HT-29 (cell line): ENCODE results near the gene WDR86. TPM values are rescaled to one million over a fixed set of nuclear protein-coding genes. Genes with fewer than 3 reads are reported as not detected.

Source experiments
- DNase-seq: peaks from one replicate; pipeline ENCODE4 v3.0.0-alpha.2; 2015; ENCODE audit warnings: low spot score
- total RNA-seq: library from RNA; depleted of rRNA; stranded (reverse); fragments of >200 nt; shearing (Covaris generic); gene quantifications from 2 replicates; pipeline ENCODE4 v1.2.3, GENCODE V29; 2014; rRNA removed

The WDR86 gene, protein sequence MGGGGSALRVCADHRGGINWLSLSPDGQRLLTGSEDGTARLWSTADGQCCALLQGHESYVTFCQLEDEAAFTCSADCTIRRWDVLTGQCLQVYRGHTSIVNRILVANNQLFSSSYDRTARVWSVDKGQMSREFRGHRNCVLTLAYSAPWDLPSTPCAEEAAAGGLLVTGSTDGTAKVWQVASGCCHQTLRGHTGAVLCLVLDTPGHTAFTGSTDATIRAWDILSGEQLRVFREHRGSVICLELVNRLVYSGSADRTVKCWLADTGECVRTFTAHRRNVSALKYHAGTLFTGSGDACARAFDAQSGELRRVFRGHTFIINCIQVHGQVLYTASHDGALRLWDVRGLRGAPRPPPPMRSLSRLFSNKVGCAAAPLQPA
- total RNA-seq: 1.8 and 2.0 TPM in 2 replicates

DNA sequence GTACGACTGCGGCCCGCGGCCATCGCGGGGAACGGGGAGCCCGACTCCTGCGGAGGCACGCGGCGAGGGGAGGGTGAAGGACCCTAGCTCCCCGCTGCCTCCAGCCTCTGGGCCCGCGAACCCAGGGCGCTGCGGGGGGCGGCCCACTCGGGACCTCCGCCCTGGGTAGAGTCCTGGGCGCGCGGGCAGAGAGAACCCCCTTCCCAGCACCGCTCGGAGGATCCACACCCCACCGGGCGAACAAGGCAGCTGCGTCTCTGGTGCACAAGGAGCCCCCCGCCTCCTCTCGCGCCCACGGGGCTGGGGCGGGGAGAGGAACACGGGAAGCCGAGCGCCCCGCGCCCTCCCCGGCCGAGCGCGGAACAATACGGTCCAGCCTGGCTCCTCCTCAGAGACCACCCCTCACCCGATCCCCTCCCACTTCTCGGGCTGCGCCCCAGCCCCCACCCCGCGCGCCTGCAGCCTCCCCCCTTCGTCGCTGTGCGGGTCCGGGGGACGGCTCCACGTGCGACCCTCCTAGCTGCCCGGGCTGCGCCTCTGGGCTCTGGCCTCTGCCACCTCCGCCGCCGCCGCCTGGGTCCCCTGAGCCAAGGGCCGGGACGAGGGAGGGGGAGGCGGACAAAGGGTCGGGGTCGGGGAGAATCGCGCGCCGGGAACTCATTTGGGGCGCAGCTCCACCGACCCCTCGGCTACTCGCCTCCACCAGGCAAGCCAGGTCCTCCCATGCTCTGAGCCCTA, at the start of gene WDR86:
Gene WDR86 (minus strand): TSS at position 372 of the 738 bp plus-strand sequence. CDS start 449 bp downstream, outside the sequence.
- no peak for DNase-seq

DNA sequence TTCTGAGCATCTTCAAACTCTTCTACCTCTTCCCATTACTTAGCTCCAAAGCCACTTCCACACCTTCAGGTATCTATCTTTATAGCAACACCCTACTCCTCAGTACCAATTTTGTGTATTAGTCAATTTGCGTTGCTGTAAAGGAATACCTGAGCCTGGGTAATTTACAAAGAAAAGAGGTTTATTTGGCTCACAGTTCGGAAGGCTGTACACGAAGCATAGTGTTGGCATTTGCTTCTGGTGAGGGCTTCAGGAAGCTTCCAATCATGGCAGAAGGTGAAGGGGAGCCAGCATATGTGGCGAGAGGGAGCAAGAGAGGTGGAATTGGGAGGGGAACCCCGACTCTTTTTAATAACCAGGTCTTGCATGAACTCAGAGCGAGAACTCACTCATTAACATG, 47.7 kb upstream of the WDR86 start:
- DNase-seq: no peak

DNA sequence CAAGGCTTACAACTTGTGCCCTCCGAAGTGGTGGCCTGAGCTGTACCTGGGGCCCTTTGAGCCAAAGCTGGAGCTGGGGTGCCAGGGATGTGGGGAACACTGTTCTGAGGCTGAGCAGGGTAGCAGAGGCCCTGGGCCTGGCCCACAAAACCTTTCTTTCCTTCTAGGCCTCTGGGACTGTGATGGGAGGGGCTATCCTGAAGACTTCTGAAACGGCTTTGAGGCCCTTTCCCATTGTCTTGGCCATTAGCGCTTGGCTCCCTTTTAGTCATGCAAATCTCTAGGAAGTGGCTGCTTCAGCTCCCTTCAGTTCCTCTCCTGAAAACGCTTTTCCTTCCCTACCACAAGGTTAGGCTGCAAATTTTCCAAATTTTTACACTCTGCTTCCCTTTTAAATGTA, 46.9 kb upstream of the WDR86 start:
- no peak for DNase-seq

DNA sequence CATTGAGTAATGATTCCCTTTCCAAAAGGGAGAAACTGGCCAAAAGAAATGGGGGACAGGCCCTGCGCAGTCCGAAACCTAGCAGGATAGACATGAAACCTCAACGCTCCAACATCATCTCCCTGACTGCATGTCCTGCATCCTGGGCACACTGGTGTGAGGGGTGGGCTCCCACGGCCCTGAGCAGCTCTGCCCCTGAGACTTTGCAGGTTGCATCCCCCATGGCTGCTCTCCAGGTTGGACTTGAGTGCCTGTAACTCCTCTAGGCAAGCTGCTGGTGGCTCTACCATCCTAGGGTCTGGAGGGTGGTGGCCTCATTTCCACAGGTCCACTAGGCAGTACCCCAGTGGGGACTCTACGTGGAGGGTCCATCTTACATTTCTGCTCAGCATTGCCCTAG, 46.4 kb upstream of the WDR86 start:
- DNase-seq: no peak

DNA sequence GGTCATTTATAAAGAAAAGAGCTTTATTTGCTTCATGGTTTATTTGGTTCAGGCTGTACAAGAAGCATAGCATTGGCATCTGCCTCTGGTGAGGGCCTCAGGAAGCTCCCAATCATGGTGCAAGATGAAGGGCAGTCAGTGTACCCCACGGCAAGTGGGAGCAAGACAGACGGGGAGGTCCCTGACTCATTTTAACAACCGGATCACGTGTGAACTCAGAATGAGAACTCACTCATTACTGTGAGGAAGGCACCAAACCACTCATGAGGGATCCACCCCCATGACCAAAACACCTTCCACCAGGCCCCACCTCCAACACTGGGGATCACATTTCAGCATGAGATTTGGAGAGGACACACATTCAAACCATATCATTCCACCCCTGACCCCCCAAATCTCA, 45.9 kb upstream of the WDR86 start:
- no peak for DNase-seq

DNA sequence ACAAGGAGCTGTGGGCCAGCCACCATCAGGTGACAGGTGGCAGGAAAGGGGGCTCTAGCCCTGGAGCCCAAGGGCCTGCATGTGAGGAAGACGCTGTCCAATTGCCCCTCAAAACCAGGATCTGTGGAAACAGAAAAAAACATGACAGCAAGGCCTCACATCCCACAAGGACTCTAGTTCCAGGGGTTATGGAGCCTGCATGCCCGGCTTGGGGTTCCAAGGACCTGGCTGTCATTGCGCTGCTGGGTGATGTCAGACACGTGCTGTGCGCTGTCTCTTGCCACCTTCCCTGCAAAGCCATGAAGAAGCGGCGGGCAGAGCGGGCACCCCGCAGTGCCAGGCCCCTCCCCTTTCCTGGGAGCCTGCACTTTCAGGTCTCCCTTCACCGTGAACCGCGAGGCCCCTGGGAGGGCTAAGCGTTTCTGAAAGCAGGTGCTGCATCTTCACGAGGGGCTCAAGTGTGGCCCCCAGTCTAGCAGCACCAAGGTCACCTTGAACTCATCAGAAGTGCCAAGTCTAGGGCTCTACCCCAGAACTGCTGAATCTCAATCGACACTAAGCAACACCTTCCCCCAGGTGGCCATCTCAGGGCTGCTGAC, 45.2 kb upstream of the WDR86 start:
- no peak for DNase-seq

DNA sequence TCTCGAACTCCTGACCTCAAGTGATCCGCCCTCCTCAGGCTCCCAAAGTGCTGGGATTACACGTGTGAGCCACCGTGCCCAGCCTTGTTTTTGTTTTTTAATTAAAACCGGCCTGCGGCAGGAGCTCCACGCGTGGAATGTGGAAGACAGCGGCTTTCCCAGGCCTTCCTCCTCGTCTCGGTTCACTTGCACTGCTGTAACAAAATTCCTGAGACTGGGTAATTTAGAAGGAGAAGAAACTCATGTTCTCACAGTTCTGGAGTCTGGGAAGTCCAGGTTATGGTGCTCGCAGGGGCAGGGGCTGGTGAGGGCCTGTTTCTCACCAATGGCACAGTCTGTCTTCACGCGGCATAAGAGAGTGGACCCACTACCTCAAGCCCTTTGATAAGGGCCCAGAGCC, 44.5 kb upstream of the WDR86 start:
- DNase-seq: no peak

DNA sequence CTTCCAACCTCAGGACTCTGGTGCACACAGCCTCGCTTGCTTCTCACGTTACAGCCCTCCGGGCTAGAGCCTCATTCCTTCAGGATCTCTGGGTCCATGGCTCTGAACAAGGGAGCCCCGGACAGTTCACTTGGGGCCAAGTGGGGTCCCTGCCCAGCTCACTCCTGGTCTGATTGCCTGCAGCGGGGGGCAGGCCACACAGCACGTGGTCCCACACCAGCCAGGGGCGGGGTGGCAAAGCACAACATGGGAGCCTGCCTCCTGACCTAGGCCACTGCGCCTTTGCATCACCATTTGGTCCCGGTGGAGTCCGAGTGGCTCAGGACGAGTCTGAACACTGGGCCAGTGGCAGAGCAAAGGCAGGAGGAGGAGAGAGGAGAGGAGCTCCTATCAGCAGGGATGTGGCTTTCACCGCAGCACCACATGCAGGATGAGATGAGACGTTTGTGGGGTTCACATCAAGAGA, 43.5 kb upstream of the WDR86 start:
- no peak for DNase-seq

DNA sequence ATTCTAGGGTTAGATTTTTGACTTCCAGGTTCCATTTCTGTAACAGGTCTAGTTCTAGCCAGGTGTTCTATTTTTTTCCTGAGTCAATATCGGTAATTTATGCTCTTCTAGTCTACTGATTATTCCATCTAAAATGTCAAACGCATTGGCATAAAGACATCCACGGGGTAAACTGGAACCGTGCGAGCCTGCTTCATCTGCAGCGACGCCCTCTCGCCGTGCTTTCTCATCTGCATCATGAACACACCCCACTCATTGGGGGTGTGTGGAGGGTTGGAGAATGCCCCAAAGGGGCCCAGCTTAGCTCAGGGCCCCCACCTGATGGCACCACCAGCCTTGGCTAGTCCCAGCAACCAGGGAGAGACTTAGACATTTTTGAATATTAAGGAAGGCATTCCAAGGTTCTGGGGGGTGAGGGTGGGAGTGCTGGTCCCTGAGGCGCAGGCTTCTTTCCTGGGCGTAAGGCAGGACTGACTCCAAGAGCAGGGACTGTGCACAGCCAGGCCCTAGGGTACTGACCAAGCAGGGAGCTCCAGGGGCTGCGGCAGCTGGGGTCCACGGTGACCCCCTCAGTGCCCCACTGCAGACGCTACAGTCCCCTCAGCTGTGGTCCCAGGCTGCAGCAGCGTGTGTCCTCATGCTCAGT, 43.0 kb upstream of the WDR86 start:
- no peak for DNase-seq

DNA sequence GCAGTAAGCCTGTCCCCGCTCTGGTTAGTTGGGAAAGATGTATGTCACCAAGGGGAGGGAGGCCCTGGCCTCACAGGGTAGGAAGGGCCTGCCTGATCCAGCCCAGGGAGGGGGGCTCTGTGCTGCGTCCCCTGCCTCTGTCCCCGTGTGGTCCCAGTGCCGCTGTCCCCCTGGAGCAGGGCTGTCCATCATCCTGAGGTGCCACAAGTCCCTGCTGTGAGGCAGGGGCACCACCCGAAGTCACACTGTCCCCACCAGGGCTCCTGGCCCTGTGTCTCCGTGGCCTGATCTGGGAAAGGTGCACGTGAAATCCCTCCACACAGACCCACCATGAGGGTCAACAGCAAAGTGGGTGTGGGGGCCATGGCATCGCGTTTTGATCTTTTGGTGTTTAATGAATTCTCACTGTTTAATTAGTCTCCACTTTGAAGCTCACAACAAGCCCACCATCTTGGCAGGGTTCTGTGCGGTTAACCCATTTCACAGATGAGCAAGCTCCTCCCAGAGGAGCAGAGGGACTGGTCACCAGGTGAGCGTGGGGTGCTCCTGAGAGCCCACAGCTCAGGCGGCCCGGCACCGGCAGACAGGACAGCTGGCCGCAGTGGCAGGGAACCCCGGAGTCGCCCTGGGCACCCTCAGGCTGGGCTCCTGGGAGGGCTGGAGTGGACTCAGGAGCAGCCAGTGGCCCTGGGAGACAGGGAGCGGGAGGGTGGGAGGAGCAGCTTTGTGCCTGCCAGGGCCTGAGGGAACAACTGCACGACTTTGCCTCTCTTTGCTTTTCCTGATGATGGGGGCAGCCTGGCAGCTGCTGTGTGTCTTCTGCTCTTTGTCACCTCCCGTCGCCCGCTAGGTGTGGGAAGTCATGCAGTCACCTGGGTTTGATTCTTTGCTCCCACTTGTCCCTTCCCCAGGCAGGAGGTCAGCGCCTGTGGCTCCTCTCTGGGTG, 42.1 kb upstream of the WDR86 start:
- no peak for DNase-seq

DNA sequence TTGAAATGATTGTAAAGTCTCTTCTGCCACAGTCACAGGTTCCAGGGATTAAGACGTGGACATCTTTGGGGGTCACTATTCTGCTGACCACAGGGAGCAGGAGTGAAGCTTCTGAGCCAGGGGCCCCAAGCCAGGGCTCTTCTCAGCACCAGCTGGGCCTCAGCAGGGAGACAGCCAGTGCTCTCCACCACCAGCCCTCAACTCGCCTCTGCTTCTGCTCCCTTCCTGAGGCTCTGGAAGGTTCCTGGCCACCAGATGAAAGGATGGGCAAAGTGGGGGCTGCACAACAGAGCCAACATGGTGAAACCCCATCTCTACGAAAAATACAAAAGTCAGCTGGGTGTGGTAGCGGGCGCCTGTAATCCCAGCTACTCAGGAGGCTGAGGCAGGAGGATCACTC, 41.3 kb upstream of the WDR86 start:
- no peak for DNase-seq

DNA sequence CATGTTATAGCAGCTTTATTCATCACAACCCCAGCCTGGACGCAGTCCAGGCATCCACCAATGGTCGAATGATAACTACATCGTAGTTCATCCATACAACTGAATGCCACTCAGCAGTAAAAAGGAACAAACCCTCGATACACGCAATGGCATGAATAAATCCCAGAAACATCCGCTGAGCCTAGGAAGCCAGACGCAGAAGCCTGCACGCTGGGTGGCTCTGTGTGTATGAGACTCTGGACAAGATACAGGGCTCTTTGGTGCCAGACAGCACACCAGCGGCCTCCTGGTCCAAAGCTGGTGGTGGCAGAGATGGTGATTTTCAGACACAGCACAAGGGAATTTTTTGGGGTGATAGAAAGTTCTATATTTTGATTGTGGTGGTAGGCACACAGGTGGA, 40.2 kb upstream of the WDR86 start:
- DNase-seq: no peak

DNA sequence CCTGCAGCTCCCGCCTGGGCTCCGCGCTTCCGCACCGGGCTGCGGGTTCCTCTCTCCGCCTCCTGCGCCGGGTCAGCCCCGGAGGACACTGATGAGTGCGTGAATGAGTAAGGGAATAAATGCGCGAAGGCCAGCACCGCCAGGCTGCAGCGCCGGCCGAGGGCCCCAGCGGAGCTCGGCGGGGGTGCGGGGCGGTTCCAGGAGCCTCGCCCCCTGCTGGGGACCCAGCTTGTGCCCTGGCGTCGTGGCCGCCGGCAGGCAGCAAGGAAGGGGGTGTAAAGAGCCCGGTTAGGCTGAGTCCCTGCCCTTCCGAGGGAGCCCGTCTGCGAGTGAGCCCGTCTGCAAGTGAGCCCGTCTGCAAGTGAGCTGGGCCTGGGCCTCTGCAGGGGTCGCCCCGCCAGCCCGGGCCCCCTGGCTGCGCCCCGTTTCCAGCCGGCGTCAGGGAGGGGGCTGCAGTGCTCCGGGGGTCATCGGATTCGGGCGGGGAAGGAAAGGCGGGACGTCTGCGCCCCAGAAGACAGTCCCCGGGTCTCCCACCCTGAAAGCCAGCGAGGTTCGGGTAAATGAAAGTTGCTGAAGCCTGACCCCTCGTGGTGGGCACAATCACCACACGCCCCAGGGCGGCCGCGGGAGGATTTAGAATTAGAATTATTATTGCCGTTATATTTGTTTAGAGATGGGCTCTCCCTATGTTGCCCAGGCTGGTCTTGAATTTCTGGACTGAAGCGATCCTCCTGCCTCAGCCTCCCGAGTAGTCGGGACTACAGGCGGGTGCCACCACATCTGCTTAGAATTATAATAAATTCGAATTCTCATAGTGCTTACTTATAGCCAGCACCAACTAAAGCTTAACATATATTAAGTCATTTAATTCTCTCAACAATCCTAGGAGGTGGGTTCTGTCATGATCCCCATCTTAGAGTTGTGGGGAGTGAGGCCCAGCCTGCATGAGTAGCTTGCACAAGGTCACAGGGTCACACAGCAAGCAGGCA, 38.7 kb upstream of the WDR86 start:
- no peak for DNase-seq

DNA sequence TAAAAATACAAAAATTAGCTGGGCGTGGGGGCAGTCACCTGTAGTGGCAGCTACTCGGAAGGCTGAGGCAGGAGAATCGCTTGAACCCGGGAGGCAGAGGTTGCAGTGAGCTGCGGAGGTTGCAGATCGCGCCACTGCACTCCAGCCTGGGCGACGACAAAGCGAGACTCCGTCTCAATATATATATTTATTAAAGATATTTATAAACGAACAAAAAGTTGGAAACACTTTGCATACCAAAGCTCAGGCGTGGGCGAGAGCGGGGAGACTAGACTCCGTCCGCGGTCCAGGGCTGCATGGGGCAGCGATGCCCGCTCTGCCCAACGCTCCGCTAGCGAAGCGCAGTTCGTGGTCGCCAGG, 38.0 kb upstream of the WDR86 start:
- no peak for DNase-seq

DNA sequence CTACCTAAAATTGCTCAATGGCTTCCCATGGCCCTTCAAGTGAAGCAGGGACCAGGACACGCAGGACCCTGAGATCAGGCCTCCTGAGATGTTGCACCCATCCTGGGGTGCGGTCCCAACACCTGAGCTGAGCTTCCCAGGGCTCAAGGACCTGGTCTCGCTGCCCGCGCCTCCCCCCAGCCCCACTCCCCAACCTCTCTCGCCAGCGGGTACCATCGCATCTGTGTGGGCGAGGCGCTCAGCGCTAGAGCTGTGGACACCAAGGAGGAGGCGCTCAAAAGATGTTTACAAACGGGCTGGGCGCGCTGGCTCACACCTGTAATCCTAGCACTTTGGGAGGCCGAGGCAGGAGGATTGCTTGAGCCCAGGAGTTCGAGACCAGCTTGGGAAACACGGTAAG, 37.5 kb upstream of the WDR86 start:
- no peak for DNase-seq

DNA sequence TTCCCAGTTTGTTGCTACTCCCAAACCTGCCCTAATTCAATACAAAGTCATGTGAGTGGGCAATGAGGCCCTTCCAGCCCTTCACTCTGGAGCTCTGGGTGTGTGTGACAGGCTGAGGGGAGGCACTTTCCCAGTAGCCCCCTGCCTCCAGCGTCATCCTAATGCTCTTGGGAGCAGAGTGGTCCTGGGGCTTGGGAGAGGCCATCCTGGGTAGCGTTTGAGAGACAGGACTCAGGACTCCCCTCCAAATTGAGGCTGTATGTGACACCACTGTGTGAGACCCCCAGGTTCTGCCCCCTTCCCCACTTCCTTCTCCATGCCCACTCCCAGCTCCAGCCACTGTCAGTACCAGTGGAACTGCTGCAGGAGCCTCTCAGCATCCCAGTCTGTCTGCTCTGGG, 36.6 kb upstream of the WDR86 start:
- DNase-seq: no peak

DNA sequence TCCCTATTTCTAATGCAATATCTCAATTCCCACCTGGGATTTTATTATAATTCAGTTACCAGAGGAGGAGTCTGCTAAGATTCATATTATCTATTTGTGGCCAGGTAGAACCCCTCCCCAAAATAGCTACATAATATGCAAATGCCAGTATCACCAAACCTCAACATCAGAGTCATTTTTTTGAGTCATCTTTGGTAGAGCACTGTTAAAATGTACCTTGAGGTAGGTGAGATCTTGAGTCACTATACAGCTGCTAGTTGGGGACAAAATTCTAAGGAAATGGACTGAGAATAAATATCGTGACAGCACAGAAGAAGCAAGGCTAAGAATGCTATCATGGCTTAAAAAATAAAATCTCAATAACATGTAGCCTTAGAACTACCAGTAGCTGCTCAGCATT, 34.8 kb upstream of the WDR86 start:
- no peak for DNase-seq

DNA sequence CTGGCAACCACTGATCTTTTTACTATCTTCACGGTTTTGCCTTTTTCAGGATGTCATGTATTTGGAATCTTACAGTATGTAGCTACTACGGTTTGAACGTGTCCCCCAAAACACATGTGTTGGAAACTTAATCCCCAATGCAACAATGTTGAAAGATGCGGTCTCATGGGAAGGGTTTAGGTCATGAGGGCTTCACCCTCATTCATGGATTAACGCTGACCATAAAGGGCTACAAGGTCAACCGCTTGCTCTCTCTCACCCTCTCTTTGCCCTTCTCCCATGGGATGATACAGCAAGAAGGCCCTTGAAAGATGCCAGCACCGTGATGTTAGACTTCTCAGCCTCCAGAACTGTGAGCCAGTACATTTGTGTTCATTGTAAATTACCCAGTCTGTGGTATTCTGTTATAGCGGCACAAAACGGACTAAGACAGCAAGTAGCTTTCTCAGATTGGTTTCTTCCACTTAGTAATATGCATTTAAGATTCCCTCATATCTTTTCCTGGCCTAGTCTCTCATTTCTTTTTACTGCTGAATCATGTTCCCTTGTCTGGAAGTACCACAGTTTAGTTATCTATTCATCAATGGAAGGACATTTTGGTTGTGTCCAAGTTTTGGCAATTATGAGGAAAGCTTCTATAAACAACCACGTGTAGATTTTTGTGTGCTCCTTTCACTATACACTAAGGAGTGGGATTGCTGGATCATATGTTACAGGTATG, 33.1 kb upstream of the WDR86 start:
- DNase-seq: no peak

DNA sequence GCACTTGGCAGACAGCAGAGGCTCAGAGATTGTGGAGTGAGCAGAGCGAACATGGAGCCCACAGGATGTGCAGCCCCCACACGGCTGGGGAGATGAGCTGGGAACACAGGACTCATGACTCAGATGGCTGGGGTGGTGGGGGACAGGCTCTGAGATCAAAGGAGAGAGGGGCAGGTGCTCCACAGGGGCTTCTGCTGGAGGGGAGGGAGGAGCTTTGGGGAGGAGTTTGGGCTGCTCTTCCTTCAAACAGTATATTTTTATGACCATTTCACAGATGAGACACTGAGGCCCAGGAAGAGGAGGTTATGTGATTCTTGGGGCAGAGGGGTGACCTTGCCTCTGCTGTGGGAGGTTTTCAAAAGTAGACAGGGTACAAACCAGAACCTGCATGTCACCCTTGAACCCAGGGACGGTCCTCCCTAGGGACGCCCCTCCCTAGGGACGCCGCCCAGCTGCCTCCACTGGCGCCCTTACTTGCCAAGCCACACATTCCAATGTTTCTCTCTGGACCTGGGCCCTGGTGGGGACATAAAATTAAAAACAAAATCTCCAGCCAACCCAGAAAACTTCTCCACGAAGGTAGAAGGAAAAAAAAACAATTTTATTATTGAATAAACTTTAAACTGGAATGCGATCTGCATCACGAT, 31.1 kb upstream of the WDR86 start:
- no peak for DNase-seq
